SK-N-SH (cell line): ENCODE data around the gene CYP27C1.

Experiments used
- CHD2 ChIP-seq: fragments of 150-350 bp; IDR thresholded peaks from 2 replicates; pipeline ENCODE4 v1.6.1; 2018; ENCODE audit warnings: low read length; ENCODE audit not compliant: partially characterized antibody
- FOSL2 ChIP-seq: IDR thresholded peaks from 2 replicates; pipeline ENCODE4 v1.4.0; 2012; ENCODE audit warnings: low read depth, mild to moderate bottlenecking, moderate library complexity, borderline replicate concordance
- FOXM1 ChIP-seq: IDR thresholded peaks from 2 replicates; pipeline ENCODE4 v1.4.0; 2012; ENCODE audit warnings: low read depth, mild to moderate bottlenecking
- GABPA ChIP-seq: IDR thresholded peaks from 2 replicates; pipeline ENCODE4 v1.4.0; 2012; ENCODE audit warnings: low read depth, mild to moderate bottlenecking
- GATA2 ChIP-seq: sonication (generic); formaldehyde crosslinking; IDR thresholded peaks from 2 replicates; pipeline ENCODE4 v1.5.0; 2020; ENCODE audit warnings: mild to moderate bottlenecking, missing genetic modification reagents
- POLR2AphosphoS5 ChIP-seq: IDR thresholded peaks from 2 replicates; pipeline ENCODE4 v1.6.1; 2012; ENCODE audit warnings: low read depth, low read length
- RAD21 ChIP-seq: IDR thresholded peaks from 2 replicates; pipeline ENCODE4 v1.6.1; 2012; ENCODE audit warnings: mild to moderate bottlenecking, low read length
- RXRA ChIP-seq: IDR thresholded peaks from 2 replicates; pipeline ENCODE4 v1.4.0; 2012; ENCODE audit warnings: low read depth, mild to moderate bottlenecking, borderline replicate concordance
- SIN3A ChIP-seq: IDR thresholded peaks from 2 replicates; pipeline ENCODE4 v1.6.1; 2012; ENCODE audit warnings: low read depth, mild to moderate bottlenecking, low read length, moderate library complexity, borderline replicate concordance
- SMC3 ChIP-seq: IDR thresholded peaks from 2 replicates; pipeline ENCODE4 v1.6.1; 2012; ENCODE audit warnings: low read depth, low read length, improper control_type of control experiment
- TAF1 ChIP-seq: IDR thresholded peaks from 2 replicates; pipeline ENCODE4 v1.6.1; 2012; ENCODE audit warnings: low read depth, mild to moderate bottlenecking, low read length, moderate library complexity, borderline replicate concordance
- TEAD4 ChIP-seq: IDR thresholded peaks from 2 replicates; pipeline ENCODE4 v1.4.0; 2012; ENCODE audit warnings: mild to moderate bottlenecking, borderline replicate concordance; ENCODE audit not compliant: insufficient read depth
- TF ChIP-seq, protein P1 (sequence below): fragments of 200-600 bp; sonication (generic); IDR thresholded peaks from 2 replicates; pipeline ENCODE4 v1.6.1; 2017; ENCODE audit warnings: antibody characterized with exemption, mild to moderate bottlenecking, moderate library complexity

GRCh38 chr2:127217470-127218325, 2.4 kb downstream of the CYP27C1 start:
- TF ChIP-seq FOSL2: no peak
- TF ChIP-seq, protein P1, sequence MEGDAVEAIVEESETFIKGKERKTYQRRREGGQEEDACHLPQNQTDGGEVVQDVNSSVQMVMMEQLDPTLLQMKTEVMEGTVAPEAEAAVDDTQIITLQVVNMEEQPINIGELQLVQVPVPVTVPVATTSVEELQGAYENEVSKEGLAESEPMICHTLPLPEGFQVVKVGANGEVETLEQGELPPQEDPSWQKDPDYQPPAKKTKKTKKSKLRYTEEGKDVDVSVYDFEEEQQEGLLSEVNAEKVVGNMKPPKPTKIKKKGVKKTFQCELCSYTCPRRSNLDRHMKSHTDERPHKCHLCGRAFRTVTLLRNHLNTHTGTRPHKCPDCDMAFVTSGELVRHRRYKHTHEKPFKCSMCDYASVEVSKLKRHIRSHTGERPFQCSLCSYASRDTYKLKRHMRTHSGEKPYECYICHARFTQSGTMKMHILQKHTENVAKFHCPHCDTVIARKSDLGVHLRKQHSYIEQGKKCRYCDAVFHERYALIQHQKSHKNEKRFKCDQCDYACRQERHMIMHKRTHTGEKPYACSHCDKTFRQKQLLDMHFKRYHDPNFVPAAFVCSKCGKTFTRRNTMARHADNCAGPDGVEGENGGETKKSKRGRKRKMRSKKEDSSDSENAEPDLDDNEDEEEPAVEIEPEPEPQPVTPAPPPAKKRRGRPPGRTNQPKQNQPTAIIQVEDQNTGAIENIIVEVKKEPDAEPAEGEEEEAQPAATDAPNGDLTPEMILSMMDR: no peak
- TF ChIP-seq SMC3: no peak
- no peak for TF ChIP-seq FOXM1
- TF ChIP-seq CHD2: no peak
- no peak for TF ChIP-seq TEAD4
- no peak for TF ChIP-seq GATA2
- no peak for TF ChIP-seq POLR2AphosphoS5
- TF ChIP-seq SIN3A: no peak
- no peak for TF ChIP-seq TAF1
- TF ChIP-seq GABPA: no peak
- no peak for TF ChIP-seq RAD21
- TF ChIP-seq RXRA: no peak
